Panc1 (cell line): ENCODE results near the gene SYNGR2. TPM values are rescaled to one million over a fixed set of nuclear protein-coding genes. Genes with fewer than 3 reads are reported as not detected.
A peak's percentile ranks its signal among the peaks of the same experiment; 100 is the strongest.

ENCODE experiments used
- ATAC-seq: fragments of 200-7000 bp; cut with Tn5 transposase; 2 replicates; pipeline ENCODE4 v1.9.1; 2020; ENCODE audit warnings: mild to moderate bottlenecking, moderate library complexity
- BruUV-seq: library from RNA; stranded (reverse); fragments of 400-500 nt; replicated peaks from 2 replicates; lab custom pipeline; 2021; lab: Mats Ljungman, UMichigan
- CTCF ChIA-PET: fragments of 300-600 bp; sonication (Branson Sonifier 250); formaldehyde crosslinking; loops from one replicate; lab custom pipeline; 2022; ENCODE audit warnings: antibody characterized with exemption; lab: Charles Lee
- POLR2A ChIA-PET: fragments of 300-600 bp; sonication (Branson Sonifier 250); formaldehyde crosslinking; loops from one replicate; lab custom pipeline; 2022; ENCODE audit warnings: antibody characterized with exemption; lab: Charles Lee
- DNase-seq: peaks from one replicate; pipeline ENCODE4 v3.0.0-alpha.2; 2010; ENCODE audit warnings: low read depth, low spot score
- H3K27ac ChIP-seq: 2 replicates; pipeline ENCODE4 v1.5.1; 2011; ENCODE audit warnings: mild to moderate bottlenecking, low read length, inconsistent platforms
- H3K27me3 ChIP-seq: fragments of 200-500 bp; sonication (Bioruptor generic); 2 replicates; pipeline ENCODE4 v1.6.0; 2014; ENCODE audit warnings: low read length, inconsistent platforms; ENCODE audit not compliant: control insufficient read depth, insufficient read depth
- H3K36me3 ChIP-seq: fragments of 200-500 bp; sonication (Bioruptor generic); 2 replicates; pipeline ENCODE4 v1.5.1; 2014; ENCODE audit warnings: inconsistent platforms, mild to moderate bottlenecking, low read length, moderate library complexity; ENCODE audit not compliant: control insufficient read depth, insufficient read depth
- H3K4me1 ChIP-seq: 2 replicates; pipeline ENCODE4 v1.5.1; 2011; ENCODE audit warnings: inconsistent platforms, mild to moderate bottlenecking, low read length, moderate library complexity; ENCODE audit not compliant: control insufficient read depth, insufficient read depth
- H3K4me3 ChIP-seq, 2 experiments: 2 replicates each; pipeline ENCODE4 v1.5.1; 2011 to 2012; ENCODE audit warnings: low read depth in 2 of 2, low read length in 2 of 2, mild to moderate bottlenecking in 2 of 2, inconsistent platforms in 1 of 2, moderate library complexity in 1 of 2
- H3K9me3 ChIP-seq: fragments of 200-500 bp; sonication (Bioruptor generic); 2 replicates; pipeline ENCODE4 v1.5.1; 2014; ENCODE audit warnings: low read depth, mild to moderate bottlenecking, inconsistent platforms, low read length, moderate library complexity; ENCODE audit not compliant: control insufficient read depth, insufficient read depth
- POLR2AphosphoS5 ChIP-seq: IDR thresholded peaks from 2 replicates; pipeline ENCODE4 v1.6.1; 2012; ENCODE audit warnings: mild to moderate bottlenecking, low read depth, low read length, moderate library complexity
- SIN3A ChIP-seq: IDR thresholded peaks from 2 replicates; pipeline ENCODE4 v1.6.1; 2012; ENCODE audit warnings: low read depth, mild to moderate bottlenecking, low read length, moderate library complexity, borderline replicate concordance; ENCODE audit not compliant: insufficient read depth
- TCF7L2 ChIP-seq: IDR thresholded peaks from 2 replicates; pipeline ENCODE4 v1.6.1; 2011; ENCODE audit warnings: mild to moderate bottlenecking, low read depth, low read length, inconsistent platforms
- in situ Hi-C: cut with HindIII; loops from 2 replicates; pipeline ENCODE4 v1.10.0; 2016; ENCODE audit warnings: low sequenced_read_pairs, low pct_unique_long_range_greater_than_20kb
- intact Hi-C: fragments of 100-400 bp; cut with micrococcal nuclease; formaldehyde crosslinking; loops from one replicate; pipeline ENCODE4 v1.10.0; 2022; ENCODE audit not compliant: unreplicated experiment
- total RNA-seq: library from RNA; stranded (reverse); gene quantifications from one replicate; pipeline ENCODE4 v1.2.1, GENCODE V29; 2021; ENCODE audit not compliant: unreplicated experiment
- TF ChIP-seq, protein P1 (sequence below), 2 experiments: IDR thresholded peaks; 2 replicates each; pipeline ENCODE4 v1.6.1; 2011 to 2012; ENCODE audit warnings: low read depth in 2 of 2, control low read depth in 1 of 2, low read length in 1 of 2, mild to moderate bottlenecking in 1 of 2, moderate library complexity in 1 of 2; ENCODE audit not compliant: insufficient read depth in 1 of 2
- TF ChIP-seq, protein P2 (sequence below): fragments of 450-650 bp; IDR thresholded peaks from 2 replicates; pipeline ENCODE4 v1.5.1; 2017; ENCODE audit warnings: mild to moderate bottlenecking

SYNGR2 gene
- total RNA-seq, 1 experiment from 2014 or later, result 204 TPM

DNA sequence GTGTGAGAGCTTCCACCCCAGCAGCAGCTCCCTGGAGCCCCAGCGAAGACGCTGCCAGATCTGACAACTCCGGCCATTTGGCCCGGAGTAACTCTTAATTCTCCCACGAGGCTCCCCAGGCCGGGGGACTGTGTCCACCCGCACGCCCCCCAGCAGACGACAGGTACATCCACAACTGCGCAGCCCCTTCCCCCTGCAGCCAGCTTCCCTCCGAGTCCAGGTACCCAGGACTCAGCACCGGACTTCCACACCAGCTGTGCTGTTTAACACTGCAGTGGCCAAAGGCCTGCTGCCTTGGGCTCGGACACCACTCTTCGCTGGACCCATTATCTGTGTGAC is 7.2 kb downstream of the SYNGR2 start:
- Histone ChIP-seq H3K36me3 (peaks cover 3% of the 10 kb centered on the region), H3K27me3 (no peaks in the 10 kb centered on the region), H3K9me3 (no peaks in the 10 kb centered on the region), H3K27ac (0 out of 2 replicates have a peak overlapping the region, but pooled peaks have one; percentile 37), H3K4me1 (peaks cover 56% of the 10 kb centered on the region), H3K4me3 (no peak overlapping the region)
- TF ChIP-seq TCF7L2 (no peak), SIN3A (no peak), POLR2AphosphoS5 (no peak)
- TF ChIP-seq, protein P1, sequence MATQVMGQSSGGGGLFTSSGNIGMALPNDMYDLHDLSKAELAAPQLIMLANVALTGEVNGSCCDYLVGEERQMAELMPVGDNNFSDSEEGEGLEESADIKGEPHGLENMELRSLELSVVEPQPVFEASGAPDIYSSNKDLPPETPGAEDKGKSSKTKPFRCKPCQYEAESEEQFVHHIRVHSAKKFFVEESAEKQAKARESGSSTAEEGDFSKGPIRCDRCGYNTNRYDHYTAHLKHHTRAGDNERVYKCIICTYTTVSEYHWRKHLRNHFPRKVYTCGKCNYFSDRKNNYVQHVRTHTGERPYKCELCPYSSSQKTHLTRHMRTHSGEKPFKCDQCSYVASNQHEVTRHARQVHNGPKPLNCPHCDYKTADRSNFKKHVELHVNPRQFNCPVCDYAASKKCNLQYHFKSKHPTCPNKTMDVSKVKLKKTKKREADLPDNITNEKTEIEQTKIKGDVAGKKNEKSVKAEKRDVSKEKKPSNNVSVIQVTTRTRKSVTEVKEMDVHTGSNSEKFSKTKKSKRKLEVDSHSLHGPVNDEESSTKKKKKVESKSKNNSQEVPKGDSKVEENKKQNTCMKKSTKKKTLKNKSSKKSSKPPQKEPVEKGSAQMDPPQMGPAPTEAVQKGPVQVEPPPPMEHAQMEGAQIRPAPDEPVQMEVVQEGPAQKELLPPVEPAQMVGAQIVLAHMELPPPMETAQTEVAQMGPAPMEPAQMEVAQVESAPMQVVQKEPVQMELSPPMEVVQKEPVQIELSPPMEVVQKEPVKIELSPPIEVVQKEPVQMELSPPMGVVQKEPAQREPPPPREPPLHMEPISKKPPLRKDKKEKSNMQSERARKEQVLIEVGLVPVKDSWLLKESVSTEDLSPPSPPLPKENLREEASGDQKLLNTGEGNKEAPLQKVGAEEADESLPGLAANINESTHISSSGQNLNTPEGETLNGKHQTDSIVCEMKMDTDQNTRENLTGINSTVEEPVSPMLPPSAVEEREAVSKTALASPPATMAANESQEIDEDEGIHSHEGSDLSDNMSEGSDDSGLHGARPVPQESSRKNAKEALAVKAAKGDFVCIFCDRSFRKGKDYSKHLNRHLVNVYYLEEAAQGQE (IDR thresholded peaks at IDR 0.05; ENCODE audit: insufficient read depth in 1 of 2, low read depth in 2 of 2, low read length in 1 of 2), result no peak
- TF ChIP-seq, protein P2, sequence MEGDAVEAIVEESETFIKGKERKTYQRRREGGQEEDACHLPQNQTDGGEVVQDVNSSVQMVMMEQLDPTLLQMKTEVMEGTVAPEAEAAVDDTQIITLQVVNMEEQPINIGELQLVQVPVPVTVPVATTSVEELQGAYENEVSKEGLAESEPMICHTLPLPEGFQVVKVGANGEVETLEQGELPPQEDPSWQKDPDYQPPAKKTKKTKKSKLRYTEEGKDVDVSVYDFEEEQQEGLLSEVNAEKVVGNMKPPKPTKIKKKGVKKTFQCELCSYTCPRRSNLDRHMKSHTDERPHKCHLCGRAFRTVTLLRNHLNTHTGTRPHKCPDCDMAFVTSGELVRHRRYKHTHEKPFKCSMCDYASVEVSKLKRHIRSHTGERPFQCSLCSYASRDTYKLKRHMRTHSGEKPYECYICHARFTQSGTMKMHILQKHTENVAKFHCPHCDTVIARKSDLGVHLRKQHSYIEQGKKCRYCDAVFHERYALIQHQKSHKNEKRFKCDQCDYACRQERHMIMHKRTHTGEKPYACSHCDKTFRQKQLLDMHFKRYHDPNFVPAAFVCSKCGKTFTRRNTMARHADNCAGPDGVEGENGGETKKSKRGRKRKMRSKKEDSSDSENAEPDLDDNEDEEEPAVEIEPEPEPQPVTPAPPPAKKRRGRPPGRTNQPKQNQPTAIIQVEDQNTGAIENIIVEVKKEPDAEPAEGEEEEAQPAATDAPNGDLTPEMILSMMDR, result no peak
- in situ Hi-C loops, result no loop called here
- BruUV-seq, result no TSS peak
- POLR2A ChIA-PET, result interaction anchor here (0.5 to 0.6 kb wide), 3 partner anchors 8 to 521 kb away, joined by 3 to 7 read pairs (median 7); no protein-coding TSS in a partner anchor
- CTCF ChIA-PET, result interaction anchor here (0.7 kb wide), 1 partner anchor 87 kb away, joined by 3 read pairs; no protein-coding TSS in a partner anchor
- ATAC-seq, result no peak
- DNase-seq, result no peak
- intact Hi-C loops, result loop anchor here (5.0 kb wide), 1 partner anchor 63 kb away; no protein-coding TSS in a partner anchor

DNA sequence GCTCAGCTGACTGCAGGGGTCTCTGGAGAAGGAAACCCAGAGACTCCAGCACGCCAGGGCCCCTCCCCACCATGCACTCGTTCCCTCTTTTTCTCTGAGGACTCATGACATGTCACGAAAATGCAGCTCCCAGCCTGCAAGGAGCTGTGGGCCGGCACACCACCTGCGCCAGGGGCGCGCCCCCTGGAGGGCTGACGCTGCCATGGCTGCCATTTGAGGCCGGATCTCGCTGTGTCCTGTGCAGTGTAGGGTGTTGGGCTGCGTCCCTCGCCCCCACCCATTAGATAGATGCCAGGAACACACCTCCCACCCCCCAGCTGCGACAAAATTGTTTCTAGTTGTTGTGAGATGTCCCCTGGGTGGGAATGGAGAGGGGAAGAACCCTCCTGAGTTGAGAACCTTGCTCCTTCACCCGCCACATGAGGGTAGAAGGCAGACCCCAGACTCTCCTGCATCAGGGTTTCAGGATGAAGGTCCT is 8.2 kb downstream of the SYNGR2 start:
- CTCF ChIA-PET, result interaction anchor here (0.7 to 1.1 kb wide), 4 partner anchors 9 to 156 kb away, joined by 4 to 5 read pairs (median 4); partner anchors contain the start of gene TK1
- intact Hi-C loops, result loop anchor here (5.0 kb wide), 1 partner anchor 64 kb away; no protein-coding TSS in a partner anchor
- in situ Hi-C loops, result no loop called here
- peak; percentile 67 for ATAC-seq
- H3K27me3 ChIP-seq, result no peaks in the 10 kb centered on the region
- peak overlapping the region; percentile 24; the same call in 1 of the 2 replicates for H3K27ac ChIP-seq
- H3K4me1 ChIP-seq, result peaks cover 47% of the 10 kb centered on the region
- TF ChIP-seq, protein P2, result peak; percentile 99
- TF ChIP-seq POLR2AphosphoS5 (peak; percentile 65), SIN3A (no peak), TCF7L2 (no peak)
- TF ChIP-seq, protein P1 (IDR thresholded peaks at IDR 0.05; ENCODE audit: insufficient read depth in 1 of 2, low read depth in 2 of 2, low read length in 1 of 2), result no peak
- H3K9me3 ChIP-seq, result no peaks in the 10 kb centered on the region
- no peak for DNase-seq
- BruUV-seq, result no TSS peak
- POLR2A ChIA-PET, result no interaction called here
- peaks cover 3% of the 10 kb centered on the region; the same call in 1 of the 2 replicates for H3K36me3 ChIP-seq
- H3K4me3 ChIP-seq, result no peak overlapping the region
